Activated CD4-positive, alpha-beta memory T cell treated with anti-CD3 and anti-CD28 coated beads for 36 hours (primary cell): ENCODE data around the gene TRABD2B. TPM values are rescaled to one million over a fixed set of nuclear protein-coding genes. Genes with fewer than 3 reads are reported as not detected.

Experiments used
- CTCF ChIA-PET: fragments of 350-600 bp; sonication (Branson Sonifier 250); formaldehyde crosslinking; loops from one replicate; lab custom pipeline; 2021; ENCODE audit warnings: antibody characterized with exemption, inconsistent platforms; lab: Charles Lee
- POLR2A ChIA-PET: fragments of 350-600 bp; sonication (Branson Sonifier 250); formaldehyde crosslinking; loops from one replicate; lab custom pipeline; 2021; ENCODE audit warnings: antibody characterized with exemption; lab: Charles Lee
- DNase-seq: peaks from one replicate; pipeline ENCODE4 v3.0.0-alpha.2; 2020
- H3K27ac Mint-ChIP-seq: one replicate; pipeline ENCODE4 v1.8.0; 2021; ENCODE audit warnings: mixed read lengths
- H3K27me3 Mint-ChIP-seq: one replicate; pipeline ENCODE4 v1.8.0; 2021; ENCODE audit warnings: mixed read lengths
- H3K36me3 Mint-ChIP-seq: one replicate; pipeline ENCODE4 v1.8.0; 2021; ENCODE audit warnings: mixed read lengths
- H3K4me1 Mint-ChIP-seq: one replicate; pipeline ENCODE4 v1.8.0; 2021; ENCODE audit warnings: low read depth, mixed read lengths
- H3K4me3 Mint-ChIP-seq: one replicate; pipeline ENCODE4 v1.8.0; 2021; ENCODE audit warnings: mild to moderate bottlenecking, mixed read lengths
- H3K9me3 Mint-ChIP-seq: one replicate; pipeline ENCODE4 v1.8.0; 2021; ENCODE audit warnings: mixed read lengths
- intact Hi-C: fragments of 100-400 bp; cut with micrococcal nuclease; formaldehyde crosslinking; loops from one replicate; pipeline ENCODE4 v1.15.1; 2023
- total RNA-seq, 2 experiments: library from RNA; stranded (reverse); gene quantifications; one replicate each; pipeline ENCODE4 v1.2.3, GENCODE V29; 2021

The TRABD2B gene
- total RNA-seq, 2 experiments from 2014 or later, result not detected

GRCh38 chr1:47722909-47723580 lies 274.1 kb downstream of the TRABD2B start:
- Mint-ChIP-seq H3K4me1 (peaks cover 12% of the 10 kb centered on the region), H3K9me3 (no peaks in the 10 kb centered on the region), H3K4me3 (no peak overlapping the region), H3K36me3 (no peaks in the 10 kb centered on the region), H3K27ac (no peak overlapping the region), H3K27me3 (peaks cover 45% of the 10 kb centered on the region)
- DNase-seq, result no peak
- ChIA-PET POLR2A (no interaction called here), CTCF (interaction anchor here (0.7 to 3.7 kb wide), 4 partner anchors 13 to 334 kb away, joined by 3 to 13 read pairs (median 4); partner anchors contain the start of gene FOXD2)
- intact Hi-C loops, result loop anchor here (10.0 kb wide), 1 partner anchor 218 kb away; no protein-coding TSS in a partner anchor

GRCh38 chr1:47722101-47722500 lies 275.1 kb downstream of the TRABD2B start:
- POLR2A ChIA-PET, result no interaction called here
- Mint-ChIP-seq H3K36me3 (no peaks in the 10 kb centered on the region), H3K4me3 (no peak overlapping the region), H3K27ac (no peak overlapping the region), H3K9me3 (no peaks in the 10 kb centered on the region), H3K4me1 (peaks cover 12% of the 10 kb centered on the region), H3K27me3 (peaks cover 49% of the 10 kb centered on the region)
- intact Hi-C loops, result loop anchor here (10.0 kb wide), 1 partner anchor 217 kb away; no protein-coding TSS in a partner anchor
- CTCF ChIA-PET, result interaction anchor here (3.7 kb wide), 1 partner anchor 12 kb away, joined by 13 read pairs; no protein-coding TSS in a partner anchor
- no peak for DNase-seq

- DNase-seq, result no peak
- Mint-ChIP-seq H3K27ac (no peak overlapping the region), H3K36me3 (no peaks in the 10 kb centered on the region), H3K4me3 (no peak overlapping the region), H3K4me1 (no peaks in the 10 kb centered on the region), H3K27me3 (peaks cover 51% of the 10 kb centered on the region), H3K9me3 (no peaks in the 10 kb centered on the region)
- ChIA-PET POLR2A (no interaction called here), CTCF (interaction anchor here (1.1 to 3.7 kb wide), 2 partner anchors 10 to 283 kb away, joined by 5 to 13 read pairs; partner anchors contain the start of gene FOXD2)
- intact Hi-C loops, result loop anchor here (10.0 kb wide), 1 partner anchor 215 kb away; no protein-coding TSS in a partner anchor
Observed at GRCh38 chr1:47720111-47720510, 277.1 kb downstream of the TRABD2B start.

DNA sequence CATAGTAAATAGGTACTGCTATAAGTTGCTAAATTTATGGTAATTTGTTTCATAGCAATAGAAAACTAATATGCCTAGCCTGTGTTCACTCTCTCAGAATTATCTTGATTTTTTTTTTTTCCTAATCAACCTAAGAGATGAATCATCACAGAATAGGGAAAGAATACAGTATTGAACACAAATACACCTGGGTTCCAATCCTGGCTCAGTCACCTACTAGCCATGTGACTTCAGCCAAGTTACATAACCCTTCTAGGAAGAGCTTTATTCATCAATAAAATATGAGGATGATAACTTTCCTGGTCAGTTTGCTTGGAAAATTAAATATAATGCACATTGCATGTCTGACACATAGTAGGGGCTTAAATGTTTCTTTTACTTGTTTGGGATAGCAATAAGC lies 279.8 kb downstream of the TRABD2B start:
- ChIA-PET CTCF (interaction anchor here (1.5 to 4.8 kb wide), 2 partner anchors 10 to 280 kb away, joined by 5 to 50 read pairs; partner anchors contain the start of gene FOXD2), POLR2A (no interaction called here)
- Mint-ChIP-seq H3K4me1 (no peaks in the 10 kb centered on the region), H3K27me3 (peaks cover 63% of the 10 kb centered on the region), H3K9me3 (no peaks in the 10 kb centered on the region), H3K36me3 (no peaks in the 10 kb centered on the region), H3K4me3 (no peak overlapping the region), H3K27ac (no peak overlapping the region)
- DNase-seq, result no peak
- intact Hi-C loops, result no loop called here

- intact Hi-C loops, result loop anchor here (5.0 kb wide), 1 partner anchor 537 kb away; no protein-coding TSS in a partner anchor
- peaks cover 68% of the 10 kb centered on the region for H3K27me3 Mint-ChIP-seq
- H3K36me3 Mint-ChIP-seq, result no peaks in the 10 kb centered on the region
Observed at GRCh38 chr1:47713975-47714767, 283.0 kb downstream of the TRABD2B start.

DNA sequence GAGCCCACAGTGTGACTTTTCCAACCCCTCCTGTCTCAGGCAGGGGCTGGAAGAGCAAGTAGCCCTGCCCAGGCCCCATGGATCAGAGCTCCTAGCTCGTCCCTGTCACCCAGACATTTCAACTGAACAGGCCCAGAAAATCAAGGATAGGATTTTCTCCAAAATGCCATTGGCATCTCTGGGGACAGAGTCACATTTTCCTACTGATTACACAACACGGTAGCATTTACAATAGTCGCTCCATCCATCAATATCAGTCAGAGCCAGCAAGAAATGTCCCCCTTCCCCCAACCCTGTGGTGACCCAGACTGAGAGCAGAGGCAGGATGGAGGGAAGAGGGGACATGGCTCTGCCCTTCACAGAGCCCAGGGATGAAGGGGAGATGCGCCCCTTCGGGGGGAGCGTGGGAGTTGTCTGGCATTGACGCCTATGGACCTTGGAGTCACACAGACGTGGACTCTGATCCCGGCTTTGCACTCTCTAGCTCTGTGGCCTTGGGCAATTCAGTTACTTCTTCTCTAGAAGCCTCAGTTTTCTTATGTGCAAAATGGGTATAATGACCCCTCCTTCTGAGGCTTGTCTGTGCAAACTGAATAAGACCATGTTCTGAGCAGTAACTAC lies 283.7 kb downstream of the TRABD2B start:
- Mint-ChIP-seq H3K4me3 (no peak overlapping the region), H3K36me3 (no peaks in the 10 kb centered on the region), H3K27ac (no peak overlapping the region), H3K27me3 (peaks cover 72% of the 10 kb centered on the region), H3K4me1 (peaks cover 4% of the 10 kb centered on the region), H3K9me3 (no peaks in the 10 kb centered on the region)
- no peak for DNase-seq
- ChIA-PET POLR2A (no interaction called here), CTCF (interaction anchor here (2.4 to 12.9 kb wide), 3 partner anchors 13 to 534 kb away, joined by 9 to 237 read pairs (median 32); partner anchors contain the start of gene FOXD2)
- intact Hi-C loops, result loop anchor here (5.0 kb wide), 1 partner anchor 536 kb away; no protein-coding TSS in a partner anchor

More at GRCh38 chr1:47713975-47714767, 283.0 kb downstream of the TRABD2B start:
- DNase-seq, result no peak
- CTCF ChIA-PET, result interaction anchor here (0.6 to 12.9 kb wide), 5 partner anchors 13 to 535 kb away, joined by 3 to 237 read pairs (median 9); partner anchors contain the start of gene FOXD2
- H3K9me3 Mint-ChIP-seq, result no peaks in the 10 kb centered on the region
- no peak overlapping the region for H3K27ac Mint-ChIP-seq
- H3K4me3 Mint-ChIP-seq, result no peak overlapping the region
- H3K4me1 Mint-ChIP-seq, result peaks cover under 1% of the 10 kb centered on the region
- POLR2A ChIA-PET, result no interaction called here

DNA sequence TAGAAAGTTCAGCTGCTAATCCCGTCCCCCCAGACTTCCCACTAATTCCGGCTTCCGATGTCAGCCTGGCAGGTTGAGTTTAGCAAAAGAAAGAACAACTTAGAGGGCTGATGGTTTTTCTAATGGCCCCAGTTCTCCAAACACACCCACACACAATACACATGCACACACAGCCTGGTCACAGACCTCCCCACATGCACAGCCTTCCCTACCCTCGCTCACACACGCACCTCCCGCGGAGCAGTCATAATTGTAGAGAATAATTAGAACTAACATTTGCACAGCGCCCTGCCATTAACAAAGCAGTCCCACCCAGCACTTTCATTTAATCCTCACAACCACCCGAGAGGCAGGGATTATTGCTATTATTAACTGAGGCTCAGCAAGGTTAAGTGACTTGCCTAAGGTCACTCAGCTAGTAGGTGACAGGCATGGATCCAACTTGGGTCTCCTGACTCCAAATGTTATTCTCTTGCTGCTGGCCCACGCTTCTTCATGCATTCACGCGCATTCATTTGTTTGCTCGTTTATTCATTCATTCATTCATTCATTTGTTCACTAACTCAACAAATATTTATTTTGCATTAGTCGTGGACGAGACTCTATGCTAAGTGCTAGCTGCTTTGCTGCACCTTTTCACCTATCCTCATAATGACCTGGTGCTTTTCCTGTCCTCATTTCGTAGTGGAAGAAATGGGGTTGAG lies 284.4 kb downstream of the TRABD2B start:
- ChIA-PET POLR2A (no interaction called here), CTCF (interaction anchor here (1.0 to 12.9 kb wide), 4 partner anchors 14 to 324 kb away, joined by 3 to 237 read pairs (median 42); partner anchors contain the start of gene FOXD2)
- Mint-ChIP-seq H3K27me3 (peaks cover 74% of the 10 kb centered on the region), H3K9me3 (no peaks in the 10 kb centered on the region), H3K4me3 (no peak overlapping the region), H3K36me3 (no peaks in the 10 kb centered on the region), H3K27ac (no peak overlapping the region), H3K4me1 (peaks cover 7% of the 10 kb centered on the region)
- intact Hi-C loops, result loop anchor here (5.0 kb wide), 1 partner anchor 535 kb away; no protein-coding TSS in a partner anchor
- no peak for DNase-seq

GRCh38 chr1:47711848-47712492 lies 285.2 kb downstream of the TRABD2B start:
- no peak for DNase-seq
- H3K27ac Mint-ChIP-seq, result no peak overlapping the region
- CTCF ChIA-PET, result interaction anchor here (0.5 to 12.9 kb wide), 10 partner anchors 9 to 533 kb away, joined by 3 to 237 read pairs (median 8); partner anchors contain the start of gene FOXD2
- POLR2A ChIA-PET, result no interaction called here
- peaks cover 68% of the 10 kb centered on the region for H3K27me3 Mint-ChIP-seq
- H3K36me3 Mint-ChIP-seq, result no peaks in the 10 kb centered on the region
- no peaks in the 10 kb centered on the region for H3K9me3 Mint-ChIP-seq
- intact Hi-C loops, result loop anchor here (2.0 to 5.0 kb wide), 3 partner anchors 275 to 535 kb away; no protein-coding TSS in a partner anchor
- no peak overlapping the region for H3K4me3 Mint-ChIP-seq
- peaks cover 7% of the 10 kb centered on the region for H3K4me1 Mint-ChIP-seq

DNA sequence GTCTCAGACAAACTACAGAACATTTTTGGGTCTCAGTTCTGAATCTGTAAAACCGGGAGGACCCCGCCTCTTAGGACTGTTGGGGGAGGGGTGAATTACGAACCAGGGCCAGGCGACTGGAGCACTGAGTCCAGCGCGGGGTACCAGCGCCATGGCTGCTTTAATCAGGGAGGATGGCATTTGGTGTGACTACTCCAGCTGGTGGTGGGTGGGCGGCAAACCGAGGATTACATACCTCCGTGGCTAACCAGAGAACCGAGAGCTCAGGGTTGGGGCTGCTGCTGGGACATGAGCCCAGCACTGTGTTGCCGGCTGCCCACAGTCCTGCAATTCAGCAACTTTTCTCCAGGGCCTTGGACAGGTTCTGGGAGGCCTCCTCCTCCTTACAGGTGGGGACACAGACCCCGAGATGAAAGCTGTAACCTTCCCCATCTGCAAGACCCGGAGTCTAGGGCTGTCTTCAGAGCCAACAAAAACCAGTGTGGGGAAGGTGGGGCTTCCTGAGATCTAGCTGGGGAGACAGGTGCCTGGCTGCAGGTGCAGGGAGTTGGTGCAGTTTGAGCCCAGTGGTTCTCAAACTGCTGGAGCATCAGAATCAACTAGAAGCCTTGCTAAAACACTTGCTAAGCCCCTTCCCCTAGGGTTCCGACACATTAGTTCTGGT lies 285.9 kb downstream of the TRABD2B start:
- H3K4me1 Mint-ChIP-seq, result peaks cover 7% of the 10 kb centered on the region
- H3K4me3 Mint-ChIP-seq, result no peak overlapping the region
- H3K9me3 Mint-ChIP-seq, result no peaks in the 10 kb centered on the region
- POLR2A ChIA-PET, result no interaction called here
- intact Hi-C loops, result loop anchor here (2.0 to 5.0 kb wide), 3 partner anchors 275 to 534 kb away; no protein-coding TSS in a partner anchor
- H3K36me3 Mint-ChIP-seq, result no peaks in the 10 kb centered on the region
- no peak for DNase-seq
- CTCF ChIA-PET, result interaction anchor here (0.5 to 12.9 kb wide), 15 partner anchors 10 to 533 kb away, joined by 3 to 237 read pairs (median 5); partner anchors contain the start of gene FOXD2
- H3K27me3 Mint-ChIP-seq, result peaks cover 66% of the 10 kb centered on the region
- no peak overlapping the region for H3K27ac Mint-ChIP-seq
